ENCODE results near the gene DENND6A. TPM values are rescaled to one million over a fixed set of nuclear protein-coding genes. Genes with fewer than 3 reads are reported as not detected.

Gene DENND6A
- total and polyA plus RNA-seq, 2 donors from 2014 or later = 7.8 to 38.4 TPM

GRCh38 chr3:57680046-57680445 is 12.8 kb downstream of the DENND6A start:
- TF ChIP-seq CTCF (IDR thresholded peaks at IDR 0.05; ENCODE audit: borderline replicate concordance, extremely low read depth, insufficient read depth) = no peak
- H3K27ac ChIP-seq (ENCODE audit: low read depth in 2 of 2, low read length in 2 of 2) = no peak overlapping the region
- no peaks in the 10 kb centered on the region for H3K4me1 ChIP-seq (ENCODE audit: control insufficient read depth in 2 of 3, insufficient read depth in 2 of 3, low read depth in 1 of 3, low read length in 3 of 3)
- no peaks in the 10 kb centered on the region for H3K27me3 ChIP-seq (ENCODE audit: control insufficient read depth, insufficient read depth, low read length)
- H3K9me3 ChIP-seq (ENCODE audit: control insufficient read depth in 2 of 3, insufficient read depth in 1 of 3, low read length in 3 of 3) = no peaks in the 10 kb centered on the region
- H3K4me3 ChIP-seq (ENCODE audit: low read length in 3 of 3) = no peak overlapping the region
- intact Hi-C loops (cut with DNase I) = no loop called here
- FAIRE-seq (no peak), DNase-seq (no peak)
- peaks cover 0 to 7% (median 0%) of the 10 kb centered on the region in 3 donors for H3K36me3 ChIP-seq (ENCODE audit: control insufficient read depth in 2 of 3, insufficient read depth in 3 of 3, low read length in 3 of 3)
- no peak overlapping the region for H3K9ac ChIP-seq (ENCODE audit: low read length in 3 of 3)

GRCh38 chr3:57675530-57675929 is 17.3 kb downstream of the DENND6A start:
- Histone ChIP-seq H3K4me3 (ENCODE audit: low read length in 3 of 3) (no peak overlapping the region), H3K27me3 (ENCODE audit: control insufficient read depth, insufficient read depth, low read length) (no peaks in the 10 kb centered on the region), H3K9me3 (ENCODE audit: control insufficient read depth in 2 of 3, insufficient read depth in 1 of 3, low read length in 3 of 3) (no peaks in the 10 kb centered on the region), H3K36me3 (ENCODE audit: control insufficient read depth in 2 of 3, insufficient read depth in 3 of 3, low read length in 3 of 3) (peaks cover 0 to 9% (median 2%) of the 10 kb centered on the region in 3 donors), H3K4me1 (ENCODE audit: control insufficient read depth in 2 of 3, insufficient read depth in 2 of 3, low read depth in 1 of 3, low read length in 3 of 3) (no peaks in the 10 kb centered on the region), H3K9ac (ENCODE audit: low read length in 3 of 3) (no peak overlapping the region), H3K27ac (ENCODE audit: low read depth in 2 of 2, low read length in 2 of 2) (no peak overlapping the region)
- FAIRE-seq (no peak), DNase-seq (no peak)
- intact Hi-C loops (cut with DNase I) = no loop called here
- TF ChIP-seq CTCF (IDR thresholded peaks at IDR 0.05; ENCODE audit: borderline replicate concordance, extremely low read depth, insufficient read depth) = no peak

GRCh38 chr3:57673156-57673555 is 19.7 kb downstream of the DENND6A start:
- TF ChIP-seq CTCF (IDR thresholded peaks at IDR 0.05; ENCODE audit: borderline replicate concordance, extremely low read depth, insufficient read depth) = no peak
- FAIRE-seq (no peak), DNase-seq (no peak)
- Histone ChIP-seq H3K4me3 (ENCODE audit: low read length in 3 of 3) (no peak overlapping the region), H3K36me3 (ENCODE audit: control insufficient read depth in 2 of 3, insufficient read depth in 3 of 3, low read length in 3 of 3) (peaks cover 0 to 4% (median 2%) of the 10 kb centered on the region in 3 donors), H3K9ac (ENCODE audit: low read length in 3 of 3) (no peak overlapping the region), H3K4me1 (ENCODE audit: control insufficient read depth in 2 of 3, insufficient read depth in 2 of 3, low read depth in 1 of 3, low read length in 3 of 3) (no peaks in the 10 kb centered on the region), H3K9me3 (ENCODE audit: control insufficient read depth in 2 of 3, insufficient read depth in 1 of 3, low read length in 3 of 3) (no peaks in the 10 kb centered on the region), H3K27me3 (ENCODE audit: control insufficient read depth, insufficient read depth, low read length) (no peaks in the 10 kb centered on the region), H3K27ac (ENCODE audit: low read depth in 2 of 2, low read length in 2 of 2) (no peak overlapping the region)
- intact Hi-C loops (cut with DNase I) = no loop called here

GRCh38 chr3:57670543-57670942 is 22.3 kb downstream of the DENND6A start:
- DNase-seq = no peak
- Histone ChIP-seq H3K9ac (ENCODE audit: low read length in 3 of 3) (no peak overlapping the region), H3K9me3 (ENCODE audit: control insufficient read depth in 2 of 3, insufficient read depth in 1 of 3, low read length in 3 of 3) (no peaks in the 10 kb centered on the region), H3K27me3 (ENCODE audit: control insufficient read depth, insufficient read depth, low read length) (no peaks in the 10 kb centered on the region), H3K4me1 (ENCODE audit: control insufficient read depth in 2 of 3, insufficient read depth in 2 of 3, low read depth in 1 of 3, low read length in 3 of 3) (no peaks in the 10 kb centered on the region), H3K27ac (ENCODE audit: low read depth in 2 of 2, low read length in 2 of 2) (no peak overlapping the region), H3K4me3 (ENCODE audit: low read length in 3 of 3) (no peak overlapping the region), H3K36me3 (ENCODE audit: control insufficient read depth in 2 of 3, insufficient read depth in 3 of 3, low read length in 3 of 3) (peaks cover 0 to 4% (median 2%) of the 10 kb centered on the region in 3 donors)
- no peak for FAIRE-seq
- intact Hi-C loops (cut with DNase I) = no loop called here
- no peak for TF ChIP-seq CTCF (IDR thresholded peaks at IDR 0.05; ENCODE audit: borderline replicate concordance, extremely low read depth, insufficient read depth)

All from kidney (tissue), 14 donors.